ENCODE measurements around the gene DPM2. TPM values are rescaled to one million over a fixed set of nuclear protein-coding genes. Genes with fewer than 3 reads are reported as not detected.

DPM2 gene
- total RNA-seq, 4 donors from 2014 or later: 17.3 to 43.3 (median 35.5) TPM

DNA sequence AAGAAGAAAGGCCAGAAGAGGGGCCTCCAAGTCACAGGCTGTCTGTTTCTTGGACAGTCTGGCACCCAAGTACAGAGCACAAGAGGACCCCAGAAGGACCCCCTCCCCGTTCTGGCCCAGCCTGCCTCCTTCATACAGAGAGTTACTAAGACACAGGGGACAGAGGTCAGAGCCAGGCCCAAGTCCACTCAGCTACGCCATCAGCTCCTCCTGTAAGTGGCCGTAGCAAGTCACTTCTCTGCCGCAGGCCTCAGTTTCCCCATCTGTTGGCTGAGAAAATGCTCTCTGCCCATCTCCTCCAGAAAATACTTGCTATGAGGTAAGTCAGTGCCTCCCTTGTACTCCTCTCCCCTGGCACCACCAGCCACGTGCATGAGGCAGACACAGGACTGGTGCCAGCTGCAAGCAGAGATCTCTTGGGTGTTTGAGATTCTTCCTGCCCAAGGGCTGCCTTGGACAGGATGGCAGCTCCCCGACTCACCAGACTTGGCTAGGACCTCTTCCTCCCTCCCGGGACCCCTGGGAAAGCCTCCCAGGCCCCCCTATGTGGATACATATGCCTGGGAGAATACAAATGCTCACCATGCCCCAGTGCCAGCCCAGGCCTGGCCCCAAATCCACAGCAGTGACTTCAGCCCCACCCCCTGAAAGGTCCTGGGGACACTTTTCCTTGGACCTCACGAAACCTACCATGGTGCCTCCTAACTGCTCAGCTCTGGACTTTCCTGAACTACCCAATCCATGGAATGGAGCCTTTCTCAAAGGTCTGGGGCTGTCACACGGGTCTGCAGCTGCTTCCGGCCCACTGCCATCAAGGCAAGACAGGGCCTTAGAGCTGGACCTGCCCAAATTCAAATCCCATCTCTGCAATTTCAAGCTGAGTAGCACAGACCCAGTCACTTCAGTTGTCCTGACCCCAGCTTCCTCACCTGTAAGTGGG, 38.0 kb upstream of the DPM2 start:
- H3K36me3 ChIP-seq: no peaks in the 10 kb centered on the region
- no peak for TF ChIP-seq POLR2A (IDR thresholded peaks at IDR 0.05)
- TF ChIP-seq, protein P1, sequence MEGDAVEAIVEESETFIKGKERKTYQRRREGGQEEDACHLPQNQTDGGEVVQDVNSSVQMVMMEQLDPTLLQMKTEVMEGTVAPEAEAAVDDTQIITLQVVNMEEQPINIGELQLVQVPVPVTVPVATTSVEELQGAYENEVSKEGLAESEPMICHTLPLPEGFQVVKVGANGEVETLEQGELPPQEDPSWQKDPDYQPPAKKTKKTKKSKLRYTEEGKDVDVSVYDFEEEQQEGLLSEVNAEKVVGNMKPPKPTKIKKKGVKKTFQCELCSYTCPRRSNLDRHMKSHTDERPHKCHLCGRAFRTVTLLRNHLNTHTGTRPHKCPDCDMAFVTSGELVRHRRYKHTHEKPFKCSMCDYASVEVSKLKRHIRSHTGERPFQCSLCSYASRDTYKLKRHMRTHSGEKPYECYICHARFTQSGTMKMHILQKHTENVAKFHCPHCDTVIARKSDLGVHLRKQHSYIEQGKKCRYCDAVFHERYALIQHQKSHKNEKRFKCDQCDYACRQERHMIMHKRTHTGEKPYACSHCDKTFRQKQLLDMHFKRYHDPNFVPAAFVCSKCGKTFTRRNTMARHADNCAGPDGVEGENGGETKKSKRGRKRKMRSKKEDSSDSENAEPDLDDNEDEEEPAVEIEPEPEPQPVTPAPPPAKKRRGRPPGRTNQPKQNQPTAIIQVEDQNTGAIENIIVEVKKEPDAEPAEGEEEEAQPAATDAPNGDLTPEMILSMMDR (IDR thresholded peaks at IDR 0.05): no peak
- peaks cover 82 to 90% of the 10 kb centered on the region in 2 donors for H3K4me1 ChIP-seq
- peak overlapping the region; percentile 77 to 90 (median 81) for H3K27ac ChIP-seq
- DNase-seq: no peak
- no peak overlapping the region for H3K4me3 ChIP-seq (replicated peaks in 1 of 3)
- intact Hi-C loops (cut with DNase I): no loop called here
- H3K27me3 ChIP-seq: no peaks in the 10 kb centered on the region
- WGBS, 2 donors: 74 to 78% methylated on average over 8 to 10 of the region's 10 CpGs
- H3K9me3 ChIP-seq: no peaks in the 10 kb centered on the region

DNA sequence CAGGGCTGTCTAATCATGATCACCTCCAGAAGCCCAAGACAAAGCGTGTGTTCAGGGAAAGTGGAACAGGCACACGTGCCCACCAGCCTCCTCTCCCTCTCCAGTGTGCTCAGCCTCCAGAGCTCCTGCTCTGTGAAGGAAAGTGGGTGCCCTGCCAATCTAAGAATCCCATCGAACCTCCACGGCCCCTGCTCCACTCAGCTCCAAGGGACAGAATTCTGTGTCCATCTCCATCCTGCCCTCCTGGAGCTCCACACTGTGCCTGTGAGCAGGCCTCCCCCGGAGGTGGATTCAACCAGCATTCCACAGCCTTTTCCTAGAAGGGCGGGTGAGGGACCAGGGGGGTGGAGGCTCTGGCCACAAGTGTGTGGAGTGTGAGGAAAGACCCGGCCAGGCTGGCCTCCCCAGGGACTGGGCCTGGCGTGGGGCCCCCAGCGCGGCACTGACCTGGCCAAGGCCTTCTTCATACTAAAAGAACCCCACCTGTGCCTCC, 37.2 kb upstream of the DPM2 start:
- Histone ChIP-seq H3K4me3 (replicated peaks in 1 of 3) (no peak overlapping the region), H3K36me3 (no peaks in the 10 kb centered on the region), H3K27me3 (no peaks in the 10 kb centered on the region), H3K9me3 (no peaks in the 10 kb centered on the region), H3K4me1 (peaks cover 84 to 91% of the 10 kb centered on the region in 2 donors), H3K27ac (peak overlapping the region; percentile 67 to 81 (median 77))
- intact Hi-C loops (cut with DNase I): no loop called here
- TF ChIP-seq, protein P1 (IDR thresholded peaks at IDR 0.05): no peak
- no peak for TF ChIP-seq POLR2A (IDR thresholded peaks at IDR 0.05)
- 38 to 47% methylated on average over 8 to 10 of the region's 10 CpGs for WGBS, 2 donors
- peak; percentile 61 to 64 for DNase-seq

DNA sequence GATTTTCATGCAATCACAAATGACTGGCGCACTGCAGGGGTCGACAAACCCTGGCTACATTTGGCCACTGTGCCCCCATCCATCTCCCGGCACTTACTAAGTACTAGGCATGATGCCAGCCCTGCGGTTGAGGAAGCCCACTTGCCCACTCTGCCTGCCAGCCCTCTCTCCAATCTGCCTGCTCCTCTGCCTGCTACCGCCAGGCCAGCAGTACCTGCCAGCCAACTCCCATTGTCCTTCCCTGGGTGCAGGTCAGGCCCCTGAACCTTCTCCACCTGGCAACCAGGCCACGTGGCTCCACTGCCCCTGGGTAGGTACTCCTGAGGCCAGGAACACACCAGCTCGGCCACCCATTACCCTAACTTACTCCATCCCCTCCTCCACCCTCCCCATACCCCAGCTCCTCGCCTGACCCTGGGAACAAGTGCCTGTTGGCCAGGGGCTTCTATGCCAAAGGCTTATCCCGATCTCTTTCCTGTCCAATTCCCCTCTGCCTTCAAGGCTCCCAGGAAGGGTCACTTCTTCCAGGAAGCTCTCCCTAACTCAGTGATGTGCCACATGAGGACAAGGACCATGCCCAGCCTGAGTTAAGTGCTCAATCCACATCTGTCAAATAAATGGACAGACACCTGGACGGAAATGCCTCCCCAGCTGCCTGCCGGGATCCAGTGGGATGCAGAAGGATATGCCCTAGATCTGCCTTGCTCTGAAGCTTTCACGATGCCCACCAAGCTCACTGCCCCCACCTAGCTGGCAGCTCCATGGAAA, 36.5 kb upstream of the DPM2 start:
- Histone ChIP-seq H3K4me1 (peaks cover 86 to 91% of the 10 kb centered on the region in 2 donors), H3K27me3 (no peaks in the 10 kb centered on the region), H3K36me3 (no peaks in the 10 kb centered on the region), H3K27ac (peak overlapping the region; percentile 67 to 81 (median 77)), H3K4me3 (replicated peaks in 1 of 3) (no peak overlapping the region), H3K9me3 (no peaks in the 10 kb centered on the region)
- 50 to 69% methylated on average over 9 to 10 of the region's 12 CpGs for WGBS, 2 donors
- DNase-seq: peak in 1 of 2 donors; percentile 48
- TF ChIP-seq, protein P1 (IDR thresholded peaks at IDR 0.05): no peak
- TF ChIP-seq POLR2A (IDR thresholded peaks at IDR 0.05): no peak
- intact Hi-C loops (cut with DNase I): no loop called here

DNA sequence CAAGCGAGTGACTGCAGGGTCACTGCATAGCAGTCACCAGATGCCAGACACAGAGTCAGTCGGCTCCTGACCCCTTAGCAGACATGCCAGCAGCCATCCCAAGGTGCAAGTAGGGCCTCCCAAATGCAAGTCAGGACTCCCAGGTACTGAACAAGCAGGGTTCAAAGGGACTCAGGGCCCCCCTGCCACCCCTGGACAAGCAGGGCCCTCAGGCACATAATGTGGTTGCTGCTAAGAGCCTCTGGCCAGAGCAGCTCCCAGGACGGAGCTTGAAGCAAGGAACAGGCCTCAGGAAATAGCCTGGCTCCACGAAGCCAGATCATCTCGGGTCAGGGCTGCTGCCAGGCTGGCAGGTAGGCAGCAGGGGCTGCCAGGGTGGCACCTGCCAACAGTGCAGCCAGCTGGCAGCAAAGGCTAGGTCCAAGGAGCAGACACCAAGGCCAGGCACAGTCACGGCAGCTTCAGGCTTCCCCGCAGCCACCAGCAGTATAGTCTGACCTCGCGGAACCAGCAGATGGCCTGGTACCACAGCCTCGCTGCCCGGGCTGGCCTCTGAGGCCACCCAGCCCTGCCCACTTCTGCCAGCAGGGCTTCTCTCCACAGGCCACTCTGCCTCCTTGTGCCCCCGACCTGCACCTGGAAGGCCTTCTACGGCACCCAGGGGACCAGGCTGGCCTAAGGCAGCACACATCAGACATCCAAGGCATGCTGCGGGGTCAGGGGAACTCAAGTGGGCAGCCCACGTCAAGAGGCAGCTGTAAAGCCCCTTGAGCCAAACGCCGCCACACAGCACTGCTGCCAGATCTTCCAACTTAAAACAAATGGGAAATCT, 35.7 kb upstream of the DPM2 start:
- H3K27me3 ChIP-seq: no peaks in the 10 kb centered on the region
- H3K4me1 ChIP-seq: peaks cover 86 to 92% of the 10 kb centered on the region in 2 donors
- no peak for TF ChIP-seq POLR2A (IDR thresholded peaks at IDR 0.05)
- TF ChIP-seq, protein P1 (IDR thresholded peaks at IDR 0.05): peak in 2 of 6 experiments; percentile 23 to 25
- peak; percentile 83 to 87 for DNase-seq
- WGBS, 2 donors: 48 to 56% methylated on average over 10 to 11 of the region's 17 CpGs
- no peak overlapping the region for H3K4me3 ChIP-seq (replicated peaks in 1 of 3)
- intact Hi-C loops (cut with DNase I): no loop called here
- H3K36me3 ChIP-seq: no peaks in the 10 kb centered on the region
- no peaks in the 10 kb centered on the region for H3K9me3 ChIP-seq
- H3K27ac ChIP-seq: peak overlapping the region; percentile 67 to 81 (median 77)

Measured in thyroid gland (tissue), 4 donors.